Stimulated activated CD4-positive, alpha-beta T cell treated with anti-CD3 and anti-CD28 coated beads, Interleukin-1b, Interleukin-23, amount 100 ng/mL, for 24 hours (primary cell): ENCODE results near the gene TOMM70.

Experiments
- DNase-seq, 4 experiments: peaks; one replicate each; pipeline ENCODE4 v3.0.0-alpha.2; 2020; ENCODE audit warnings: low read depth in 4 of 4, low spot score in 1 of 4

Gene TOMM70

GRCh38 chr3:100411091-100411982 lies 10.4 kb upstream of the TOMM70 start:
- DNase-seq = no peak

- no peak for DNase-seq
Measured at GRCh38 chr3:100407977-100408532, 7.2 kb upstream of the TOMM70 start.

- no peak for DNase-seq
Measured at GRCh38 chr3:100407164-100407563, 6.3 kb upstream of the TOMM70 start.

- DNase-seq = no peak
Measured at GRCh38 chr3:100404250-100404548, 3.3 kb upstream of the TOMM70 start.

GRCh38 chr3:100403362-100404249 lies 2.7 kb upstream of the TOMM70 start:
- no peak for DNase-seq

GRCh38 chr3:100402891-100403290 lies 2.0 kb upstream of the TOMM70 start:
- no peak for DNase-seq

GRCh38 chr3:100402256-100402655 lies 1.4 kb upstream of the TOMM70 start:
- DNase-seq = no peak

GRCh38 chr3:100401674-100402041 lies 769 bp upstream of the TOMM70 start:
- DNase-seq = peak; percentile 16 to 28 (median 18)

- peak; percentile 4 to 22 (median 10) for DNase-seq
Measured at GRCh38 chr3:100400419-100400779, 490 bp downstream of the TOMM70 start.

- no peak for DNase-seq
Measured at GRCh38 chr3:100399341-100400071, 1.4 kb downstream of the TOMM70 start.

GRCh38 chr3:100396967-100397366 lies 3.9 kb downstream of the TOMM70 start:
- DNase-seq = no peak

GRCh38 chr3:100395679-100396431 lies 5.0 kb downstream of the TOMM70 start:
- DNase-seq = no peak

GRCh38 chr3:100389025-100389424 lies 11.9 kb downstream of the TOMM70 start:
- no peak for DNase-seq

GRCh38 chr3:100386437-100387074 lies 14.3 kb downstream of the TOMM70 start:
- DNase-seq = no peak

GRCh38 chr3:100384733-100385525 lies 16.0 kb downstream of the TOMM70 start:
- DNase-seq = no peak

GRCh38 chr3:100376301-100376700 lies 24.6 kb downstream of the TOMM70 start:
- no peak for DNase-seq

- no peak for DNase-seq
Measured at GRCh38 chr3:100374521-100374920, 26.4 kb downstream of the TOMM70 start.

- no peak for DNase-seq
Measured at GRCh38 chr3:100370756-100371155, 30.1 kb downstream of the TOMM70 start.

GRCh38 chr3:100368441-100368840 lies 32.4 kb downstream of the TOMM70 start:
- no peak for DNase-seq
